HG02759 (cell line): ENCODE data around the gene CFAP61.

Experiments used
- ATAC-seq: cut with Tn5 transposase; IDR thresholded peaks from one replicate; pipeline ENCODE4 v1.9.1; 2021; ENCODE audit warnings: mild to moderate bottlenecking, moderate library complexity; ENCODE audit not compliant: unreplicated experiment

Gene CFAP61

DNA sequence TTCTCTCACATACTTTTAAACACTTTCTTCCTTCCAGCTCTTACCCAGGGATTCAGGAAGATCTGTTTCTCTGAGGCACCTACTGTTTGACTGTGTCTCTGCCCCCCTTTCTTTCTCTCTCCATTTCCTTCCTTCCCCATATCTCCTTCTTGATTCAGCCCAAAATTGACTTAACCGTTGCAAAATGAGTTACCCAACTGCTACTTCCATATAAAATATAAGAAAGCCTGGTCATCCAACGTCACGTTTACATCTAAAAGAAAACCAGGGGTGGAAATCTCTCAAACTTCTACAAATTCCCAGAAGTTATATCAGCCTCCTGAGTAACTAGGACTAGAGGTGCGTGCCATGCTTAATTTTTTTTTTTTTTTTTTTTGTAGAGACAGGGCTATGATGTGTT, 220.4 kb downstream of the CFAP61 start:
- ATAC-seq, result no peak

DNA sequence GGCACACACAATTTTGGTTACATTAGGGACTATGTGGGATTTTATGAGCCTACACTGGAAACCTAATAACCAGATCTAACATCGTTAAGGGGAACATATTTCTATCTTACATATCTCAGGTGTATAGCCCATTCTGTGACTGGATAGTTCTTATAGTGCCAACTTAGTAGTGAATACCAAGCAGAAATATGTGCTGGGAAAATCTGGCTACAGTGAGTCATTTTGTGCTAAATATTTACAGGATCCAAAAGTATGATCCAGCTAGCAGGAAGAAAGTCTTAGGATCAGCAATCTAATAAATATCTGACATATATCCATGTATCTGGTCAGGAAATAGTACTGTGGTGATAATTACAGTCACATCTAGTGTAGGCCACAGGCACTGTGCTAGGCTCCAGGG, 221.0 kb downstream of the CFAP61 start:
- ATAC-seq, result no peak

DNA sequence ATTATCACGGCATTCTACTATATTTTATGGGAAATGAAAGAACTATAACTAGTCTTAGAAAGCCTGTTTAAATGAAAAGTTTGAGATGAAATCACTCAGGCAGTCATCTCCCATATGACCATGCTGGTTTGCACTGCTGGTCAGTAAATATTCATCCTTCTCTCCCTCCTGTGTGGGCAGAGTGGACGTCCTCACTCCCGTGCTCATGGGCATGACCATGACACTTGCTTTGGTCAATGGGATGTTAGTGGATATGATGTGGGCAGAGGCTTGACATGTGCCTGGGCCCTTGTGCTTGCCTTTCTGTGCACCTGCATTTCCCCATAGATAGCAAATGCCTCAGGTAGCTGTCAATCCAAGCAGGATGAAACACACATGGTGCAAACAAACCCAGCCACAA, 222.5 kb downstream of the CFAP61 start:
- ATAC-seq, result no peak

DNA sequence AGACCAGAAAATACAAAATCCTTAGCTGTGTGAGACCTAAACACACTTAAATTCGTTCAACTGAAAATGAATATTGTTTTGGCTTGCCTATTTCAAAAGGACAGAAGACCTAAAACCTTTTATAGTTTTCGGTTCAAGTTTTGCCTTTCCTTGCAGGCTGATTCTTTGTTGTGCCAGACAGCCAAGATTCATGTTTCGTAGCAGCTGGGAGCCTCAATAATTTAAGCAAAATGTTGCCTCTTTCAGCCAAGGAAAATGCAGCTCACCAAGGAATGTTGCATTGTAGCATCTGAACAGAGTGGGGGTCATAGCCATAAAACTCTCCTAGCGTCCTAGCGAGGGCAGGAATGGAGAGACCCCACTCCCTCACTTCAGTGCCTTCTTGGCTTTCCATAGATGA, 223.3 kb downstream of the CFAP61 start:
- ATAC-seq, result no peak

DNA sequence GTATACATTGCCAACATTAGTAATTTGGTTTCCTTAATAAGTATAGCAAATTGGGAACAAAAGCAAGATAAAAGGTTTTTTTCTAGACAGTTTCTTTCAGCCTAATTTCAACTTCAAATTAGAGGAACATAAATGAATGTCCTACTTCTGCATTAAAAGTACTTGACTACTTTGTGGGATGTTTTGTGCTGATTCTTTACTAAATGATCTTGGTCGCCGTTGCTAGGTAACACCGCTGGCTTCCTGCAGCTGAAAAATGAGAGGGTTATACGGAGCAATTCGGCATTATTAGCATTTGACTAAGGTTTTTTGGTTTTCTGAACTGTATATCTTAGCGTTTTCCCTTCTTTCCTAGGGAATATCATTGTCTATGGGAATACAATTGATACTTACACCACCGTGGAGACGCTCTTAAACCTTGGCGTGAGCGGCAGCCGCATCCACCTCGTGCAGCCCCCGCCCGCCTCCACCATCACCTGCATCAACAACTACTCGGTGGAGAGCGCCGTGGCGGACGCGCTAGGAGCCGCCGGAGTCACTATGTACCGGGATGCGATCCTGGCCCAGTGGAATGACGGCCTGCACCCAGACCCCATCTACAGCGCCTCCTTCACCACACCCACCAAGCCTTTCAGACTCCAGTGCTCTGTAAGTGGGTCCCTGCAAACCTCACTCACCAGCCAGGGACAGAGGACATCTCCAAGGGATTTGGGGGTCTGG, 224.6 kb downstream of the CFAP61 start:
- ATAC-seq, result no peak

DNA sequence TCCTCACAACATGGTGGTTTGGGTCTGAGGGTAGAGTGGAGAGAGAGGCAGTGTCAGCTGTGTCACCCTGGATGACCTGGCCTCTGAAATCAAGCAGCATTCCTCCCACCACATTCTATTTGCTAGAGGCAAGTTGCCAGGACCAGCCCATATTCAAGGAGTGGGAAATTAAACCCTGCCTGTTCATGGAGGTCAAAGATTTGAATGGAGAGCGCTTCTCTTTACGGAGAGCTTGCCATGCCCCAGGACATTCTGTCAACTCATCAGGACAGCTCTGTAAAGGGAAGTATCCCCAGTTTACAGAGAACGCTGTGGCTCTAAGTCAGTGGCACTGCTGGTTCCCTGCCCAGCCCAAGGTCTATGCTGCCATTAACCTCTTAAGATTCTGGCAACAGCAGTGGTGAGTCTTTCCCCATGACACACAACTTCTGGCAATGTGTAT, 225.6 kb downstream of the CFAP61 start:
- ATAC-seq, result no peak

DNA sequence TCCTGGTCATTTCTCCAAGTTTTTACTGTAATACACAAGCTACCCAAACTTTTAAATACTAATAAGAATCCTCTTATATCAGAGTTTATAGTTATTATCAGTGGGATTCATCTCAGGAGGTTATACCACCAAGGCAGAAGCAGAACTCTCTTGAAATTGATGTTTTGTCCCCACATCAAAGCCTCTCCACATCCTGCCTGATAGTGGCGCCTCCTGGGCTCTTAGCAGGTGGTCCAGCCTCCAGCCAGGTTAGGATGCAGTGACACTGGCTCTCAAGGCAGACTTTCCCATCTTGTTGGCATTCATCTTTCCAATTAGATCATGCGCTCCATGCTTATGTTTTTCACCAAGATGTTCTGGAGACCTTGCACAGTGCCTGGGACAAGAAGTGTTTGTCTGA, 233.7 kb downstream of the CFAP61 start:
- ATAC-seq, result no peak

DNA sequence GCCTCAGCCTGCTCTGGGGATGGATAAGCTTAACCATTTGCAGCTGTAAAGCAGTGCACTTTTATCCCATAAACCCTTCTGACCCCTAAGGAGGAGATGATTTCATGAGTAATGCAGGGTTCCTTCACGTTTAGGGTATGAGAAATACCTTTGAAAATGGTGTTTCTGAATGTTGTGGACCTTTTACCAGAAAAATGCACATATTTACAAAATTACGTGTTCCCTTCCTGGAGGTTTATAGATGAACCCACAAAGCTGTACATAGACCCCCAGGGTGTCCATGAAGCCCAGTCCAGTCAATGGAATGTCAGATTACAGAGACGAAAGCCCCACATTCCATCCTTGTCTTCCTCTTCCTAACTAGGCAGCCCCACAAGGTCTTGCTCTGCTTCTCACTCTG, 237.0 kb downstream of the CFAP61 start:
- ATAC-seq, result no peak

DNA sequence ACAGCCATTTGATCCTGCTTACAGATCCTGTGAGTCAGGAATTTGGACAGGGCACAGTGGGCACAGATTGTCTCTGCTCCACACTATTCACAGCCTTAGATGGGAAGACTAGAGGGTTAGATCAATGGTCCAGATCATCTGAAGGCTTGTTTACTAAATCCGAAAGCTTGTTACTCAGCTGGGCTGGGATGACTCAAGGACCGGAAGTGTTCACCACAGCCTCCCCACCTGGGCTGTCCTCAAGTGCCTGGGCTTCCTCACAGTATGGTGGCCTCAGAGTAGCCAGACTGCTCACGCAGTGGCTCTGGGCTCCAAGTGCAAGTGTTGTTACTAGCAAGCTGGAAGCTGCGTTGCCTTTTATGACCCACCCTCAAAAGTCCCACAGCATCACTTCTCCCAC, 240.1 kb downstream of the CFAP61 start:
- no peak for ATAC-seq

DNA sequence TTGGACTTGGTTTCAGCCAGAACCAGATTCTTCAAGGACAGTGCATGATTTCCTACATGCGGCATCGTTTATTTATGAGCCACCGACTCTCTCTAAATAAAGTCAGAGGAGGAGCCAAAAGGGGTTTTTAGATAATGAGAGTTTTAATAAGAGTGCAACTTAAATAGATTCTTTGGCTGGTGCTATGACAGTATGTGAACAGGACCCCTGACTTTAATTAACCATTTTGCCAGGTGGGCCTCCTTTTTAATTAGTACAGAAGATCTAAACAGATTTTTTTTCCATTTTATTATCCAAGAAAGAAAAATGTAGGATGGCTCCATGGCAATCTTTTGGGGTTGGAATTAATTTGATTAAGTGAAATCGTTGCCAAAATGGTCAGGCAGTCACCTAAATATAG, 240.8 kb downstream of the CFAP61 start:
- no peak for ATAC-seq

DNA sequence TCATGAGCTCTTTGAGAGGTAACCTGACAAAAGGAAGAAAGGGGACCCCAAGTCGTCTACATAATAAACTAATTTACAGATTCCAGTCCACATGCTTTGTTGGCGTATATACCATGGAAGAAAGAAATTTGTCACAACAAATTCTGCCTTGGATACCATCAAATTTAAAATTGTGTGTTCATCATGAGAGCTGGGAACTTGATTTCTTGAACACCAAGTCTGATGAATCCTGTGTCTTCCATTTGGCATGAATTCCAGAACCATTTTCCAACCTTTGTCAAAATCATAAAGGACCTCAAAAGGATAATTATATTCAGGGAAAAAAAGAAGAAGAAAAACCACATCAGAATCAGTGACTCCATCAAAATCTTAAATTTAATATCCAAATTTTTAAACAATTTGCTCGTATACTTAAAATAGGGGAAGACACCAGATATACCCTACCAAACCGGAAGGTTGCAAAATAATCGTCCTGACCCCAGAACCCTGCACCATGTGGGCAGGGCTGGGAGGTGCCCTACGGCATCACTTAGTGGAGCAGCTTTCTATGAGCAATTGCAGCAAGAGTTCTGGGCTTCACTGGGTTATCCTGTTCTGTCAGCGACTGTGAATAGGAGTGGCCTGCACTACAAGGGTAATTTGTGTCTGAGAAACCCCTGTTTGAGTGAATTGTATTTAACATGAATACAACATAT, 241.5 kb downstream of the CFAP61 start:
- no peak for ATAC-seq

DNA sequence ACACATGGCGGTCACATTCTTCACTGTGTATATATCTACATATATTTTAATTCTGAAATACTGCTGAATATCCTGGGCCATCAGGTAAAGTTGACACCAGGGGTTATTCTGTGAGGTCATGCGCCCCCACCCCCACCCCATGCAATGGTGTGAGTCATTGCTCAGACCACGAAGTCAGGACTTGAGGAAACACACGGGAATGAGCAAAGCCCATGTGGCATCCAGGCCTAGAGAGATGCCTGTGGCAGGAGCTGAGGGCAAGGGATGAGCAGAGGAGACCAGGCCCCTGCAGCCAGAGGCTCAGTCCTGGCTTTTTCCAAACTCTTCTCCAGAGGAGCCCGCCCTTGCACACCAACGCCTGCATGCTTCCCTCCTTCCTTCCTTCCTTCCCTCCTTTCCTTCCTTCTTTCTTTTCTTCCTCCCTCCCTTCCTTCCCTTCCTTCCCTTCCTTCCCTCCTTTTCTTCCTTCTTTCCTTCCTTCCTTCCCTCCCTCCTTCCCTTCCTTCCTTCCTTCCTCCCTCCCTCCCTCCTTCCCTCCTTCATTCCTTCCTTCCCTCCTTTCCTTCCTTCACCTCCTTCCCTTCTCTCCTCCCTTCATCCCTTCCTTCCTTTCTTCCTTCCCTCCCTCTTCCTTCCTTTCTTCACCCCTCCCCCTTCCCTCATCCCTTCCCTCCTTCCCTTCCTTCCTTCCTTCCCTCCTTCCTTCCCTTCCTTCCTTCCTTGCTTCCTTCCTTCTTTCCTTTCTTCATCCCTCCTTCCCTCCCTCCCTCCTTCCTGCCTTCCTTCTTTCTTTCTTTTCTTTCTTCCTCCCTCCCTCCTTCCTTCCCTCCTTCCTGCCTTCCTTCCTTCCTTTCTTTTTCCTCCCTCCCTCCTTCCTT, 243.5 kb downstream of the CFAP61 start:
- ATAC-seq, result no peak

DNA sequence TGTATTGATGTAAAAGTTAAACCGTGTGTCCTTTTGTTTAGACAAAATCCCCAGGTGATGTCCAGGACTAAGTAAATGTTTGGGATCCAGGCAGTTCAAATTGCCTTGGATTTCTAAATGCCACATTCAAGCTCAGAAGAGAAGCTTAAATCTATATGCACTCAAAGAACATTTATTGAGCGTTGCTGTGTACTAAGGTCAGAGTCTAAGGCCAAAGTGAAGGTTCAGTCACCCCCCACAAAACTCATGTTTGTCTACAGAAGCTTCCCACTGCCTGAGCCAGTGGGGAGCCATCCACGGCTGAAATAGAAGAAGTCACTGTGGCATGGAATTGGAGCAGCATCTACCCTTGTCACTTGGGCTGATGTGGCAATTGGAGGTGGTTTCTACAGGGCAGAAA, 244.8 kb downstream of the CFAP61 start:
- no peak for ATAC-seq

DNA sequence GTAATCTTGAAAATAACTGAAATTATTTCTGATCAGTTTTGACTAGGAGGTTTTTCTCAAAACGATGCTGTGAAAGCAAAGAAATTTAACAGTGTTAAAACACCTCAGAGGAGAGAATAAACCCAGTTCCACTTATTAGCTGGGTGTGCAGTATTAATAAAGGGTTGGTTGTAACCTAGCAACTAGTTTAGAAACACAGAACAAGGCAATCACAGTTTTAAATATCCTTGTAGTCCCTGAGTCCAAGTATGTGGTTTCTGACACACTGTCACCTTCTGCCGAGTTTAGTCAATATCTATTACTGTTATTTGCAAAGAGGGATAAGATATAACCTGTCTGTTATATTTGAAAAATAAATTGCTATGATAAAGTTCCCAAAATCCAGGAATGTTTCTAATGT, 245.4 kb downstream of the CFAP61 start:
- no peak for ATAC-seq

DNA sequence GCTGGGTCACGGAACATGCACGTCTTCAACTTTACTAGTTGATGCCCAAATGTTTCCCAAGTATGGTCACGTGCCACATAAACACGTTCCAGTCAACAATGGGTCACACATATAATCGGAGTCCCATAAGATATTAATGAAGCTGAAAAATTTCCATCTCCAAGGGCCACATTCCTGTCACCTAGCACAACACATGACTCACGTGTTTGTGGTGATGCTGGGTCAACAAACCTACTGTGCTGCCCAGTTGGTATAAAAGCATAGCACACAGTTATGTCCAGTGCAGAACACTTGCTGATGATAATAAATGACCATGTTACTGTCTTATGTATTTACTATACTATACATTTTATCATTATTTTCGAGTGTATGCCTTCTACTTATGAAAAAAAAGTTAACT, 247.6 kb downstream of the CFAP61 start:
- no peak for ATAC-seq

DNA sequence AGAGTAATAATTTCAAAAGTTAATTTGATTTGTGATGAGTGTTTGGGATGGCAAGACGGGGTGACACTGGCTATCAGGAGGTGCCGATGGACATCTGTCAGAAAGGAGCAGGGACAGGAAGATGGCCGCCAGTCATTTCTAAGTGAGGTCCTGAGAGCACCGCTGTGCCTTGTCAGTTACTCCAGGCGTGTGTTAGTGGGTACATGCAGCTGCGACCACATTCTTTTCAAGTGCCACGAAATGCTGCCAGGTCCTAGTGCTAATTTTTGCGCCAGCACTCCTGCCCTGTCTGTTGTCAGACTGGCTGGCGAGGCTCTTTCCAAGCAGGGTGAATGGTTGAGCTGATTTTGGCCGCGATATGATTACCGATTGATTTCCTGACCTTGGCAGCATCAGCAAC, 251.0 kb downstream of the CFAP61 start:
- no peak for ATAC-seq

DNA sequence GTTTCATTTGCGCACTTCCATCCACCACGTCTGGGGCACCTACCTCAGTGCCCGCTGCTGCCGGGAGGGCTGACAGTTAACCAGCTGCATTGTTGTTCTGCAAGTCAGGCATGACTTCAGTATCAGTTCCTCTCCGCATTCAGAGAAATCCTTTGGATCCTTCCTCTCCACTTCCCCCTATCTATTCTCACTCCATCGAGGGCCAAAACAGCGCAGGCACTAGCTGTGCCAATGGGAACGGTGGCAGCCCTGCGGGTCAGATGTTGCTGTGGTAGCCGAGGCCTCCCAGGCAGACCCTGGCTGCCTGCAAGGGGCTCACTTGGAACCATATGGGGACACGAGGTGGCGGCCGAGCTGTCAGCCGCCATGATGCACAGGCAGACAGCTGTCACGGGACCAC, 251.4 kb downstream of the CFAP61 start:
- no peak for ATAC-seq

DNA sequence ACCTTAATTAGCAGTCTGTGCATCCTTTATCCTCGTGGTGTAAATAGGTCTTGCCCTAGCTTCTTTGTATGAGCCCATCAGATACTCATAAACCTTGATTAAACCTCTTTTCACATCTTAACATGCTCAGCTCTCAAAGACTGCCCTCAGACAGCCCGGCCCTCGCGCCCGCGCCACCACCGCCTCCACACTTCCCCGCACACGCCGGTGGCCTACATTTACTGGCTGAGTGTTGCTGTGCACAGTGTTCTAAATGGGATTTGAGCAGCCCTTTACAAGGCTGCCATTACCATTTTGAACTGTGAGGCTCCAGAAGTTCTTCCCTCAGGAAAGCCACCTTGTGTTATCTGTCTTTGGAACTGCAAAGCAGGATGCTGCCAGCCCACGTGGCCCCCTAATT, 252.6 kb downstream of the CFAP61 start:
- no peak for ATAC-seq

DNA sequence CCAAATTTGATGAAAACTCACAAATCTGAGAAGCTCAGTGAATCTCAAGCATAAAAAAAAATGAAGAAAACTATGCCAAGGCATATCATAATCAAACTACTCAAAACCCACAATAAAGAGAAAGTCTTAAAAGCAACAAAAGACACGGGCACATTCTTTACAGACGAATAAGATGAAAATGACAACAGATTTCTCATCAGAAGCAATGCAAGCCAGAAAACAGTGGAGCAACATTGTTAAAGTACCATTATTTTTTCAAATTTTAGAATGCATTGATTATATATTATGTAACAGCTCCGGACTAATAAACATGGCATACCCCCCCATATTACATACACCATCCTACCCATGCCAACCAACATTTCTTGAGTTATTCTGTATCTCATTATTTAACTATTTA, 260.2 kb downstream of the CFAP61 start:
- no peak for ATAC-seq

DNA sequence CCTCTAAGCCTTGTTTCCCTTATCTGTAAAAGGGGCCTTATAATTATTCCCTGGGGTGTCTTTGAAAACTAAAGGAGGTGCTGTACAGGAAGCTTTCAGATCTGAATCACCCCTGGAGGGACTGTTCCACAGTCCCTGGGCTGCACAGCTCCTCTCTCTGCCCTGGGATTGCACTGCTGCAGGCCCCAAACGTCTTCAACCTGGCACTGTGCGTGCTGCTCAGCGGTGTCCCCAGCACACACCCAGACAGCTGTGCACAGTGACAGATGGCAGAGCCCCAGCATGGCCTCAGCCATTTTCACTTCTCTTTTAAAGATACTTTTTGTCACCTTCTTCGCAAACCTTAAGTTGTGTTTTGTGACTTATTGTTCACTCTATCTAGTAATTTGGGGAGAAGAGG, 264.9 kb downstream of the CFAP61 start:
- peak; percentile 96 for ATAC-seq

DNA sequence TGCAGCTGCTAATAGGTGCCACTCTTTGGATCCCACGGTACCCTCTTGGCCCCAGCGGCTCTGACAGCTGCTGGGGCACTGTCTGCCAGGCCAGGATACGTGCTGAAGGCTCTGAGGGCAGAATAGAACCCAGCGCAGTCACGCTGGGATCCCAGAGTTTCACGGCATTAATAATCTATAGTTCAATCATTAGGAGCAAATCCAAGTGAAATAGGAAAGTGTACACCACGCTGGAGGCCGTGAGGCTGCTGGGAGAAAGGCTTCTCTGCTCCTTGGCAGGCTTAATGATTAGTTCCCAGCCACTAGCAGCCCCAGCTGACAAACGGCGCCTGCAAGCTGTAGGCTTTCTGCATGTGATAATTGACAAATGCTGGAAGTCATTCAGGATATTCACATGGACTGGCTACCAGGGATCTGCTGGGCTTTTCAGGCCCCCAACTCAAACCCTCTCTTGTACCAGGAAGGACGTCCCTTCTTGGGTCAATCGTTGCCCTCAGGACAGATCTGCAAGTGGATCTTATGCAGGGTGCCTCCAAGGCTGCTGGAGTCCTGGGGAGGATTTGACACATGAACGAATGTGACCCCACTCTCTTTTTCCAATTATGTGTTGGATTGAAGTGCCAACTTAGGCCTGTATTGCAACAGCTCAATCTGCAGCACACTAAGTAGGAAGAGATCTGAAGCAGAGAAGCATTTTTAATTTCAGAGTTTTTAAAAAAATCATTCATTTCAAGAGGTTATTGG, 265.5 kb downstream of the CFAP61 start:
- peak; percentile 37 for ATAC-seq
